ENCODE results near the gene PARP3. TPM values are rescaled to one million over a fixed set of nuclear protein-coding genes. Genes with fewer than 3 reads are reported as not detected.
"Not testable (repeated sequence)": the region's sequence is repeated elsewhere in the genome, so short reads cannot be mapped to it uniquely, and the experiment has no call there.

PARP3 gene
- polyA plus RNA-seq (2013): 18.4 TPM

DNA sequence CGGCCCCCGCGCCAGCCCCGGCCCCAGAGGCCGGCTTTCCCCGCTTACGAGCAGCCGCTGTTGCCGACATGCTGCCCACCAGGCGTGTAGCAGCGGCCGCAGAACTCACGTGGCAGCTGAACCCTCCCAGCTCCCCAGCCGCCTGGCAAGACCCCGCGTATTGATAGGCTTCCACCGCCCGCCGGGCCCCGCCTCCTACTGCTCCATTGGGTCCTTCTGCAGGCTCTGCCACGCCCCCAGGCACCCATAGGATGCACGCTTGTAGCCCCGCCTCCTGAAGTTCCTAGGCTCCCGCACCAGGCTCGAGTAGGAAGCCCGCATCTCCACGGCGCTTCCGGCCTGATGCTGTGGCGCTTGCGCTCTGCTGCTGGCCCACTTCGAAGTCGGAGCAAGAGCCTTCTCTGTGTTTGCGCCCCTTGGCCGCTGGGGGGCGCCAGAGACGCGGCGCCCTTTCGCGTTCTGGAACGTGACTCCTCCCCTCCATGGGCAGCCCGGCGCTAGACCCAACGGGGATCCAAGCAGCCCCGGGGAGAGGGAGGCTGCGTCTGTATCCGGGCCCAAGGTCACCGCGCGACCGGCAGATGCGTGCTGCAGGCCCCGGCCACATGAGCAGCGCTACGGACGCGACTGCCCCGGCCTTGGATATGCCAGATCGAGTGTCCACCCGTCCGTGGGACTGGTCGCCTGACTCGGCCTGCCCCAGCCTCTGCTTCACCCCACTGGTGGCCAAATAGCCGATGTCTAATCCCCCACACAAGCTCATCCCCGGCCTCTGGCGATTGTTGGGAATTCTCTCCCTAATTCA lies at the start of gene PARP3, which contains the start of gene RRP9:
TSS of gene PARP3 (plus strand) at position 566 of the 805 bp plus-strand sequence. CDS start 993 bp downstream, outside the sequence.
TSS of gene RRP9 (minus strand) at position 107 of the 805 bp plus-strand sequence. CDS start at position 70, 37 bp downstream.
- Histone ChIP-seq H3K9me3 (ENCODE audit: control extremely low read depth in 1 of 5, control insufficient read depth in 4 of 5, insufficient read depth in 2 of 5, low read depth in 1 of 5, low read length in 4 of 5) (no peaks in the 10 kb centered on the region), H3K27ac (ENCODE audit: insufficient read depth in 1 of 2, low read depth in 1 of 2, low read length in 2 of 2, poor library complexity in 1 of 2, severe bottlenecking in 2 of 2) (peak within 1 kb of the TSS; percentile 15 to 80), H3K4me1 (ENCODE audit: control extremely low read depth in 1 of 4, control insufficient read depth in 4 of 4, insufficient read depth in 4 of 4, low read length in 3 of 4) (peaks cover 0 to 27% (median 23%) of the 10 kb centered on the region in 4 experiments), H3K36me3 (ENCODE audit: control insufficient read depth in 4 of 4, insufficient read depth in 4 of 4, low read length in 3 of 4) (peaks cover 0 to 29% (median 21%) of the 10 kb centered on the region in 4 experiments), H3K27me3 (replicated peaks in 2 of 5; ENCODE audit: control insufficient read depth in 4 of 5, insufficient read depth in 5 of 5, low read length in 4 of 5) (no peaks in the 10 kb centered on the region), H3K4me3 (ENCODE audit: control insufficient read depth in 1 of 7, extremely low read depth in 1 of 7, insufficient read depth in 4 of 7, low read depth in 2 of 7, low read length in 6 of 7) (peak within 1 kb of the TSS; percentile 54 to 89 (median 80))
- DNase-seq: peak; percentile 100
- 0% methylated on average over 53 of the region's 67 CpGs for WGBS (ENCODE audit: insufficient coverage)
- POLR2A ChIA-PET: interaction anchor here (1.1 kb wide), 1 partner anchor 32 kb away, joined by 3 read pairs; the partner anchor contains the start of gene ABHD14B
- CTCF ChIA-PET: interaction anchor here (0.6 to 3.5 kb wide), 16 partner anchors 10 to 213 kb away, joined by 3 to 27 read pairs (median 6); partner anchors contain the start of genes ABHD14B, ACY1, GPR62 and PCBP4

GRCh38 chr3:51894391-51894790 lies 47.8 kb upstream of the PARP3 start:
- CTCF ChIA-PET: no interaction called here
- Histone ChIP-seq H3K27ac (ENCODE audit: insufficient read depth in 1 of 2, low read depth in 1 of 2, low read length in 2 of 2, poor library complexity in 1 of 2, severe bottlenecking in 2 of 2) (no peak overlapping the region), H3K4me3 (ENCODE audit: control insufficient read depth in 1 of 7, extremely low read depth in 1 of 7, insufficient read depth in 4 of 7, low read depth in 2 of 7, low read length in 6 of 7) (no peak overlapping the region), H3K36me3 (ENCODE audit: control insufficient read depth in 4 of 4, insufficient read depth in 4 of 4, low read length in 3 of 4) (no peaks in the 10 kb centered on the region), H3K27me3 (replicated peaks in 2 of 5; ENCODE audit: control insufficient read depth in 4 of 5, insufficient read depth in 5 of 5, low read length in 4 of 5) (peaks cover 0 to 44% (median 7%) of the 10 kb centered on the region in 5 experiments), H3K9me3 (ENCODE audit: control extremely low read depth in 1 of 5, control insufficient read depth in 4 of 5, insufficient read depth in 2 of 5, low read depth in 1 of 5, low read length in 4 of 5) (no peaks in the 10 kb centered on the region), H3K4me1 (ENCODE audit: control extremely low read depth in 1 of 4, control insufficient read depth in 4 of 4, insufficient read depth in 4 of 4, low read length in 3 of 4) (peaks cover 0 to 5% (median 1%) of the 10 kb centered on the region in 4 experiments)
- 96% methylated on average over 4 of the region's 4 CpGs for WGBS (ENCODE audit: insufficient coverage)
- no peak for DNase-seq
- POLR2A ChIA-PET: no interaction called here

- 97% methylated on average over 16 of the region's 16 CpGs for WGBS (ENCODE audit: insufficient coverage)
- peaks cover 0 to 5% (median 1%) of the 10 kb centered on the region in 4 experiments for H3K4me1 ChIP-seq (ENCODE audit: control extremely low read depth in 1 of 4, control insufficient read depth in 4 of 4, insufficient read depth in 4 of 4, low read length in 3 of 4)
- H3K4me3 ChIP-seq (ENCODE audit: control insufficient read depth in 1 of 7, extremely low read depth in 1 of 7, insufficient read depth in 4 of 7, low read depth in 2 of 7, low read length in 6 of 7): no peak overlapping the region
- no peaks in the 10 kb centered on the region for H3K36me3 ChIP-seq (ENCODE audit: control insufficient read depth in 4 of 4, insufficient read depth in 4 of 4, low read length in 3 of 4)
- ChIA-PET POLR2A (no interaction called here), CTCF (no interaction called here)
- H3K9me3 ChIP-seq (ENCODE audit: control extremely low read depth in 1 of 5, control insufficient read depth in 4 of 5, insufficient read depth in 2 of 5, low read depth in 1 of 5, low read length in 4 of 5): no peaks in the 10 kb centered on the region
- H3K27me3 ChIP-seq (replicated peaks in 2 of 5; ENCODE audit: control insufficient read depth in 4 of 5, insufficient read depth in 5 of 5, low read length in 4 of 5): peaks cover 0 to 39% (median 7%) of the 10 kb centered on the region in 5 experiments
- DNase-seq: no peak
- H3K27ac ChIP-seq (ENCODE audit: insufficient read depth in 1 of 2, low read depth in 1 of 2, low read length in 2 of 2, poor library complexity in 1 of 2, severe bottlenecking in 2 of 2): no peak overlapping the region
Observed at GRCh38 chr3:51894939-51895338, 47.2 kb upstream of the PARP3 start.

- POLR2A ChIA-PET: no interaction called here
- WGBS (ENCODE audit: insufficient coverage): 82% methylated on average over 10 of the region's 10 CpGs
- H3K4me1 ChIP-seq (ENCODE audit: control extremely low read depth in 1 of 4, control insufficient read depth in 4 of 4, insufficient read depth in 4 of 4, low read length in 3 of 4): peaks cover 0 to 5% (median 1%) of the 10 kb centered on the region in 4 experiments
Observed at GRCh38 chr3:51896607-51897305, 45.4 kb upstream of the PARP3 start.

GRCh38 chr3:51897391-51897790 lies 44.8 kb upstream of the PARP3 start:
- Histone ChIP-seq H3K9me3 (ENCODE audit: control extremely low read depth in 1 of 5, control insufficient read depth in 4 of 5, insufficient read depth in 2 of 5, low read depth in 1 of 5, low read length in 4 of 5) (no peaks in the 10 kb centered on the region), H3K27ac (ENCODE audit: insufficient read depth in 1 of 2, low read depth in 1 of 2, low read length in 2 of 2, poor library complexity in 1 of 2, severe bottlenecking in 2 of 2) (no peak overlapping the region), H3K4me1 (ENCODE audit: control extremely low read depth in 1 of 4, control insufficient read depth in 4 of 4, insufficient read depth in 4 of 4, low read length in 3 of 4) (no peaks in the 10 kb centered on the region), H3K27me3 (replicated peaks in 2 of 5; ENCODE audit: control insufficient read depth in 4 of 5, insufficient read depth in 5 of 5, low read length in 4 of 5) (peaks cover 0 to 44% (median 4%) of the 10 kb centered on the region in 5 experiments), H3K4me3 (ENCODE audit: control insufficient read depth in 1 of 7, extremely low read depth in 1 of 7, insufficient read depth in 4 of 7, low read depth in 2 of 7, low read length in 6 of 7) (no peak overlapping the region), H3K36me3 (ENCODE audit: control insufficient read depth in 4 of 4, insufficient read depth in 4 of 4, low read length in 3 of 4) (no peaks in the 10 kb centered on the region)
- WGBS (ENCODE audit: insufficient coverage): 92% methylated on average over 15 of the region's 15 CpGs
- ChIA-PET POLR2A (no interaction called here), CTCF (no interaction called here)
- no peak for DNase-seq

More at GRCh38 chr3:51896607-51897305, 45.4 kb upstream of the PARP3 start:
- H3K9me3 ChIP-seq (ENCODE audit: control extremely low read depth in 1 of 5, control insufficient read depth in 4 of 5, insufficient read depth in 2 of 5, low read depth in 1 of 5, low read length in 4 of 5): no peaks in the 10 kb centered on the region
- H3K27ac ChIP-seq (ENCODE audit: insufficient read depth in 1 of 2, low read depth in 1 of 2, low read length in 2 of 2, poor library complexity in 1 of 2, severe bottlenecking in 2 of 2): no peak overlapping the region
- DNase-seq: no peak
- H3K27me3 ChIP-seq (replicated peaks in 2 of 5; ENCODE audit: control insufficient read depth in 4 of 5, insufficient read depth in 5 of 5, low read length in 4 of 5): peaks cover 0 to 39% (median 7%) of the 10 kb centered on the region in 5 experiments
- H3K4me3 ChIP-seq (ENCODE audit: control insufficient read depth in 1 of 7, extremely low read depth in 1 of 7, insufficient read depth in 4 of 7, low read depth in 2 of 7, low read length in 6 of 7): no peak overlapping the region
- H3K36me3 ChIP-seq (ENCODE audit: control insufficient read depth in 4 of 4, insufficient read depth in 4 of 4, low read length in 3 of 4): no peaks in the 10 kb centered on the region
- CTCF ChIA-PET: no interaction called here

DNA sequence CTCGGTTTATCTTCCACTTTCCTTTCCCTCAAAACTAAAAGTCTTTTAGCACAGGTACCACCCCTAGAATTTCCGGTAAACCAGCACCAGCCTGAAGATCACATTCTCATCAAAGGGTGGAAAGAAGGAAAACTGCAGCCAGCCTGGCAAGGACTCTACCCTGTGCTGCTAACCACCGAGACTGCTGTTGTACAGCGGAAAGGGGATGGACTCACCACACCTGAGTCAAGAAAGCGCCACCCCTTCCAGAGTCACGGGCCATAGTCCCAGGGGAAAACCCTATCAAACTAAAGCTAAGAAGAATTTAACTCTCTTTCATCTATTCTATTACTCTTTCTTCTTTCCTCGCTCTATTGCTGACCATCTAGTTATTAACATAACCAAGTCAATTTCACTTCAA lies 42.1 kb upstream of the PARP3 start:
- H3K4me1 ChIP-seq (ENCODE audit: control extremely low read depth in 1 of 4, control insufficient read depth in 4 of 4, insufficient read depth in 4 of 4, low read length in 3 of 4); H3K9me3 ChIP-seq (ENCODE audit: control extremely low read depth in 1 of 5, control insufficient read depth in 4 of 5, insufficient read depth in 2 of 5, low read depth in 1 of 5, low read length in 4 of 5); CTCF ChIA-PET; POLR2A ChIA-PET; H3K36me3 ChIP-seq (ENCODE audit: control insufficient read depth in 4 of 4, insufficient read depth in 4 of 4, low read length in 3 of 4); H3K4me3 ChIP-seq (ENCODE audit: control insufficient read depth in 1 of 7, extremely low read depth in 1 of 7, insufficient read depth in 4 of 7, low read depth in 2 of 7, low read length in 6 of 7); DNase-seq; H3K27ac ChIP-seq (ENCODE audit: insufficient read depth in 1 of 2, low read depth in 1 of 2, low read length in 2 of 2, poor library complexity in 1 of 2, severe bottlenecking in 2 of 2): not testable (repeated sequence)
- peaks cover 0 to 28% (median 2%) of the 10 kb centered on the region in 5 experiments for H3K27me3 ChIP-seq (replicated peaks in 2 of 5; ENCODE audit: control insufficient read depth in 4 of 5, insufficient read depth in 5 of 5, low read length in 4 of 5)
- 90% methylated on average over 3 of the region's 7 CpGs for WGBS (ENCODE audit: insufficient coverage)

All from common myeloid progenitor, CD34-positive (primary cell).